HepG2 (cell line): ENCODE data around the gene SLC25A25.

ENCODE experiments used
- BHLHE40 ChIP-seq: IDR thresholded peaks from 2 replicates; pipeline ENCODE4 v1.6.1; 2011; ENCODE audit warnings: low read length, improper control_type of control experiment
- BRD4 ChIP-seq: sonication (generic); formaldehyde crosslinking; IDR thresholded peaks from 2 replicates; pipeline ENCODE4 v1.4.0; 2020; ENCODE audit warnings: missing genetic modification reagents
- BRF2 ChIP-seq: sonication (generic); formaldehyde crosslinking; IDR thresholded peaks from 2 replicates; pipeline ENCODE4 v1.8.1; 2022; ENCODE audit warnings: mild to moderate bottlenecking, missing genetic modification reagents
- EZH2 ChIP-seq: conservative IDR thresholded peaks from 2 replicates; pipeline ENCODE4 v1.6.1; 2012; ENCODE audit warnings: mild to moderate bottlenecking, low read depth, low read length, moderate library complexity
- KDM5B ChIP-seq: sonication (generic); formaldehyde crosslinking; IDR thresholded peaks from 2 replicates; pipeline ENCODE4 v1.4.0; 2020; ENCODE audit warnings: missing genetic modification reagents, mild to moderate bottlenecking, borderline replicate concordance
- MZF1 ChIP-seq: sonication (generic); formaldehyde crosslinking; IDR thresholded peaks from 2 replicates; pipeline ENCODE4 v1.8.1; 2023; ENCODE audit warnings: mild to moderate bottlenecking, missing genetic modification reagents, borderline replicate concordance
- RXRA ChIP-seq: sonication (generic); formaldehyde crosslinking; IDR thresholded peaks from 2 replicates; pipeline ENCODE4 v1.5.1; 2020; ENCODE audit warnings: missing genetic modification reagents
- TP53 ChIP-seq: sonication (generic); formaldehyde crosslinking; conservative IDR thresholded peaks from 2 replicates; pipeline ENCODE4 v1.4.0; 2020; ENCODE audit warnings: missing genetic modification reagents
- ZNF549 ChIP-seq: sonication (generic); formaldehyde crosslinking; IDR thresholded peaks from 2 replicates; pipeline ENCODE4 v1.5.0; 2020; ENCODE audit warnings: missing genetic modification reagents
- ZNF646 ChIP-seq: sonication (generic); formaldehyde crosslinking; IDR thresholded peaks from 2 replicates; pipeline ENCODE4 v1.9.0; 2021; ENCODE audit warnings: mild to moderate bottlenecking, missing genetic modification reagents
- ZNF746 ChIP-seq: sonication (generic); formaldehyde crosslinking; IDR thresholded peaks from 2 replicates; pipeline ENCODE4 v1.8.0; 2022; ENCODE audit warnings: mild to moderate bottlenecking, missing genetic modification reagents

GRCh38 chr9:128125580-128126354, 57.7 kb downstream of the SLC25A25 start:
- TF ChIP-seq KDM5B (no peak), TP53 (no peak), BHLHE40 (no peak), BRD4 (no peak), ZNF646 (CRISPR knock-in tag) (no peak), EZH2 (no peak), ZNF746 (CRISPR knock-in tag) (no peak), MZF1 (no peak), RXRA (CRISPR knock-in tag) (no peak), ZNF549 (CRISPR knock-in tag) (no peak), BRF2 (CRISPR knock-in tag) (no peak)
